22Rv1 (cell line): Measurements from ENCODE around the gene MTG2.

Experiments
- ZFX ChIP-seq: fragments of 450-650 bp; IDR thresholded peaks from 2 replicates; pipeline ENCODE4 v1.6.1; 2017; ENCODE audit warnings: antibody characterized with exemption, borderline replicate concordance
- TF ChIP-seq, protein P1 (sequence below): fragments of 450-650 bp; IDR thresholded peaks from 2 replicates; pipeline ENCODE4 v1.5.1; 2017; ENCODE audit warnings: mild to moderate bottlenecking

DNA sequence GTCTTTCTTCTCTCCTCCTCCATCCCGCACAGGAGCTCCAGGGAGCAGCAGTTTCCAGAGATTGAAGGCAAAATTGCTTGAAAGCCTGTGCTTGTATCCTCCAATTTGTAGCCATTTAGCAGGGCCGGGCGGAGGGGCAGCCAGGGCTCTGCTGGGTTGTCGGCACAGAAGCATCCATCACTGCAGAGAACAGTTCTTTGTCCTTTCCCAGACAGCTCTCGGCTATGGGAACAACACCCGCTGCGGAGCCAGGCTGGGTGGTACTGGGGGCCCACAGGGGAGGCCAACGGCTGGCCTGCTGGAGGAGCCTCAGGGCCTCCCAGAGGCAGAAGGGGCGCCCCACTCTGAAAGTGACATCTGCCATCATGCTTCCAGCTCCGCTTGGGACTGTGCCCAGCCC is 29.5 kb downstream of the MTG2 start:
- TF ChIP-seq, protein P1, sequence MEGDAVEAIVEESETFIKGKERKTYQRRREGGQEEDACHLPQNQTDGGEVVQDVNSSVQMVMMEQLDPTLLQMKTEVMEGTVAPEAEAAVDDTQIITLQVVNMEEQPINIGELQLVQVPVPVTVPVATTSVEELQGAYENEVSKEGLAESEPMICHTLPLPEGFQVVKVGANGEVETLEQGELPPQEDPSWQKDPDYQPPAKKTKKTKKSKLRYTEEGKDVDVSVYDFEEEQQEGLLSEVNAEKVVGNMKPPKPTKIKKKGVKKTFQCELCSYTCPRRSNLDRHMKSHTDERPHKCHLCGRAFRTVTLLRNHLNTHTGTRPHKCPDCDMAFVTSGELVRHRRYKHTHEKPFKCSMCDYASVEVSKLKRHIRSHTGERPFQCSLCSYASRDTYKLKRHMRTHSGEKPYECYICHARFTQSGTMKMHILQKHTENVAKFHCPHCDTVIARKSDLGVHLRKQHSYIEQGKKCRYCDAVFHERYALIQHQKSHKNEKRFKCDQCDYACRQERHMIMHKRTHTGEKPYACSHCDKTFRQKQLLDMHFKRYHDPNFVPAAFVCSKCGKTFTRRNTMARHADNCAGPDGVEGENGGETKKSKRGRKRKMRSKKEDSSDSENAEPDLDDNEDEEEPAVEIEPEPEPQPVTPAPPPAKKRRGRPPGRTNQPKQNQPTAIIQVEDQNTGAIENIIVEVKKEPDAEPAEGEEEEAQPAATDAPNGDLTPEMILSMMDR = no peak
- TF ChIP-seq ZFX = no peak
